Left renal cortex interstitium (tissue), 4 donors: ENCODE results near the gene SPATA18. TPM values are rescaled to one million over a fixed set of nuclear protein-coding genes. Genes with fewer than 3 reads are reported as not detected.
"Not testable (repeated sequence)": the region's sequence is repeated elsewhere in the genome, so short reads cannot be mapped to it uniquely, and the experiment has no call there.

Source experiments
- DNase-seq, 4 donors: peaks; one replicate each; pipeline ENCODE4 v3.0.0-alpha.2; 2013; ENCODE audit warnings: low read depth in 4 of 4, low spot score in 2 of 4, missing footprints in 1 of 4
- polyA plus RNA-seq, 4 donors: library from polyadenylated mRNA; unstranded; fragments of 120-200 nt; gene quantifications; one replicate each; pipeline ENCODE4 v1.2.1, GENCODE V29; 2013; ENCODE audit not compliant: insufficient read length in 4 of 4

SPATA18 gene
- polyA plus RNA-seq, 4 donors = 1.1 to 1.7 (median 1.4) TPM

DNA sequence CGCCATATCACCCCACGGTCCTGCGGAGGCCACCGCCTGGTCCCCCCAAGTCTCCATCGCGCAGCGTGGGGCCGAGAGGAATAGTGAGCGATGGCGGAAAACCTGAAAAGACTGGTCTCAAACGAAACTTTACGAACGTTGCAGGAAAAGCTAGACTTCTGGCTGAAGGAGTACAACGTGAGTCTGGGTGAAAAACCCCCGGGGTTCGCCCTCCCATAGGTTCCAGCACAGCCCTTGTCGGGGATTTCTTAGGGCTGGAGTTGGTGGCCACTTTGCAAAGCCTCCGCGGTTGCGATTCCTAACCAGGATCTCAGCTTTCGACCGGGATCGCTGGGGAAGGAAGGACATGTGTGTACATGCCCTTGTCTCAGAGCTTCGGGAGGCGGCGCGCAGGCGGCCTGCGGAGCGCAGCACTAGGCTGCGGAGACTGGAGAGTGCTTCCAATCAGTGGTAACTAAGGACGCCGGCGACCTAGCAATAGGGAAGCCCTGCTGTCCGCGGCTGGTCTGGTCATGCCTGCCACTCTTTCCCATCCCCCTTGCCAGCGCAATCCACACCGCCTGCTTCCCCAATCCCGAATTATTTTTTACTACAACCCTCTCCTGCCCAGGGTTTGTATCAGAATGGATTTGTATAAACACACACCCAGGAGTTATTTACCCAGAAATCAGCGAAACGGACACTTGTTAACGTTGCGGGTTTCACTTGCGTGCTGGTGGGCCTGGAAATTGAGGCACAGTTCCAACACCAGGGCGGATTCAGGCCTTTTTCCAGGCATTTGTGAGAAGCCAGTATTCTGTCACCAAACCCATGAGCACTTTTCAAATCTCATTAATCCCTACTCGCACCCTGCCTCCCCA, 741 bp downstream of the SPATA18 start:
- peak in 1 of 4 donors; percentile 32 for DNase-seq

GRCh38 chr4:52052475-52052780, 1.3 kb downstream of the SPATA18 start:
- no peak for DNase-seq

GRCh38 chr4:52054254-52054653, 3.1 kb downstream of the SPATA18 start:
- no peak for DNase-seq

- DNase-seq = no peak
Measured at GRCh38 chr4:52057196-52057595, 6.1 kb downstream of the SPATA18 start.

DNA sequence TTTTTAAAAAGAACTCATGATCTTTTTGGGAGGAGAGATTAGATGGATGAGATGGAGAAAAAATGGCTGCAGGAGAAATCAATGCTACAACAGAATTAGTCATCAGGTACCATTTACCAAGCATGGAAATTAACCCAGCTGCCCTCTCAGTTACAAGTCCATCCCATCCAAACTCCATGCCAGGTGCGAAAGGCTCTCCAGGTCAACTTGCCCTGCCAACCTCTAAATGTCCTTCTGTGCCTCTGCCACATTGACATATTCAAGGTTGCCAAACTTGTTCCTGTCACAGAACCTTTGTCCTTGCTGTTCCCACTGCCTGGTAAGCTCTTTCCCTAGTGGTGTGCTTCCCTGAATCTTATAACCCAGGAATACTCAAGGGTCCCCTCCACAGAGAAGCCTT, 7.2 kb downstream of the SPATA18 start:
- DNase-seq = no peak

DNA sequence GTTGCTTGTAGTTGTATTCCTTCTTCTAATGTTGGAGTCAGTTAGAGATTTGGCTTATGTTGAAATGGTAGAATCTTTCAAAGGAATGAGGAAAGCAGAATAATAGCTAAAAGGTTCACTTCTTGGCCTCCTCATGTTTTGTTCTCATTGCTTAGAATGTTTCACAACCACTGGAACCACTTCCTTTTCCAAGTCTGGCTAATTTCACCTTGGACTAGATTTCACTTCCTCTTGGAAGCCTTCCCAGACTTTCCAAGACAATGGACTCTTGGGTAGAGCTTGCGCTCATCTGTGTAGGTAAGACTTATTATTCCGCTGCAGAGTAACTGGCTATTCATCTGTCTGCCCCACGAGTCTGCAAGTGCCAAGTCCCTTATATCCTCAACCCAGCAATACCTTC, 8.3 kb downstream of the SPATA18 start:
- DNase-seq = no peak

GRCh38 chr4:52069571-52069970, 18.5 kb downstream of the SPATA18 start:
- no peak for DNase-seq

- DNase-seq = no peak
Measured at GRCh38 chr4:52071791-52072546, 20.9 kb downstream of the SPATA18 start.

- DNase-seq = no peak
Measured at GRCh38 chr4:52076731-52077130, 25.6 kb downstream of the SPATA18 start.

- no peak for DNase-seq
Measured at GRCh38 chr4:52079659-52080058, 28.6 kb downstream of the SPATA18 start.

DNA sequence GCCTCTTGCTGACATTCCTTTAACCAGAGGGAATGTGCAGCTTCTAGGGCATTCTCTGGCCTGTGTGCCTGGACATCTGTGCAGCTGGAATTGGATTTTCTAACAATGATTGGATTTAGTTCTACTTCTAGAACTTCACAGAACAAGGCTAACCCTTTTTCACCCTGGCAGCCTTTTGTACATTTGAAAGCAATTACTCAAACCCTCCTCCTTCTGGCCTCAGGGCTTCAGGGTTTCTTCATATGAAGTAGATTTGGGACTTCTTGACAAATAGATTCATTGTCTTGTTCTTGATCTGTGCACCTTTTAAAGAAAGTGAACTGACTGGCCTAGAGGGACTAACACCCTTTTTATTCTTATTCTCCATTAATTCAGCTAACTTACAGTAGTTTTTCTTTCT, 30.1 kb downstream of the SPATA18 start:
- no peak for DNase-seq

DNA sequence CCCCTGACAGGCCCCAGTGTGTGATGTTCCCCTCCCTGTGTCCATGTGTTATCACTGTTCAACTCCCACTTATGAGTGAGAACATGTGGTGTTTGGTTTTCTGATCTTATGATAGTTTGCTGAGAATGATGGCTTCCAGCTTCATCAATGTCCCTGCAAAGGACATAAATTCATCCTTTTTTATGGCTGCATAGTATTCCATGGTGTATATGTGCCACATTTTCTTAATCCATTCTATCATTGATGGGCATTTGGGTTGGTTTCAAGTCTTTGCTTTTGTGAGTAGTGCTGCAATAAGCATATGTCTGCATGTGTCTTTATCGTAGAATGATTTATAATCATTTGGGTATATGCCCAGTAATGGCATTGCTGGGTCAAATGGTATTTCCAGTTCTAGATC, 35.3 kb downstream of the SPATA18 start:
- DNase-seq = not testable (repeated sequence)

GRCh38 chr4:52091801-52092200, 40.7 kb downstream of the SPATA18 start:
- no peak for DNase-seq

GRCh38 chr4:52093466-52093865, 42.4 kb downstream of the SPATA18 start:
- DNase-seq = no peak

DNA sequence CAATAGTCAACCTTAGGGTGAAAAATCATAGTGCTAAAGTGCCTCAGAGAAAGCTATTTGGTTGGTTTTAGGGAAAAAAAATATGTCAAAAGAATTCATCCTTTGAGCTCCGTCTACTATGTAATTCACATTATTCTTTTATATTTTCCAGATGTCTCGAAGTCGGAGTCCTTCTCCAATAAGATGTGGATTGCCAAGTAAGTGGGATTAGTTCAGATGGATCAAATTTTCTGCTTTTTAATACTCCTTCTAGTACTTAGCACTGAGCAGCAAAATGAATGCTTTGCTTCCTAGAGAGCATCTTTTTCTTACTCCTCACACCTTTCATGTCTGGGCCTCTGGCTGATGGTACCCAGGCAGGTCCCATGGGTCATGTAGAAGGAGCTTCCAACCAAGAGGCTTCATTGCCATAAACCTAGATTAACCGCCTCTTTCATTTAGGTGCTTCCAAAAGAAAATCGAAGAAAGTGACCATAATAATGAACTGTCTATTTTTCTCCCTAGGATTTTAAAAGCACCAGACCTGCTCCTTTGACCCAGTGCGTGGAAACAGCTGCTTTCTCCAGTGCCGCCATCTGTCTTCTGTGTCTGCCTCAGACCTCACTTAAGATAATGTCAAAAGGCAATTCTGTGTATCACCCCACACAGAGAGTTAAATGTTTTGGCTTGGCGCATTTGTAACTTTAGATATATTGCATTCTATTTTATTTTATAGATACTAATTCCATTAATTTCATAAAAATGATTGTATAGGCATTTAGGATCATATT, 43.5 kb downstream of the SPATA18 start:
- DNase-seq = no peak

- DNase-seq = no peak
Measured at GRCh38 chr4:52095374-52095773, 44.3 kb downstream of the SPATA18 start.

DNA sequence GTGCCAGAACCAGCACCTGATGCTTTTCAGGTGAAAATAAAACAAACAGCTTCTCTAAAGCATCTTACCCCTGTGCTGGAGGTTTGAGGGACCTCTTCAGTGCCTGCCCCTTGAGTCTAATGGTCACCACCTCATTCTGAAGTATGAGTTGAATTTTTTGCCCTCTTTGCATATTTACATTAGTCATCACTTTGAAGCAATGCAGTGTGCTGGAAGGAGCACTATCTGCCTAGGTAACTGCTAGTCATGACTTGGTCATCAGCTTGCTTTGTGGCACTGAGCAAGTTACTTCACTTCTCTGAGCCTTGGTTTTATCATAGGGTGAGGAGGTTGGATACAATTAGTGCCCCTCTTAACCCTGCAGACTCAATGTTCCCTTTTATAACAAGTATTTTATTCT, 44.9 kb downstream of the SPATA18 start:
- no peak for DNase-seq

DNA sequence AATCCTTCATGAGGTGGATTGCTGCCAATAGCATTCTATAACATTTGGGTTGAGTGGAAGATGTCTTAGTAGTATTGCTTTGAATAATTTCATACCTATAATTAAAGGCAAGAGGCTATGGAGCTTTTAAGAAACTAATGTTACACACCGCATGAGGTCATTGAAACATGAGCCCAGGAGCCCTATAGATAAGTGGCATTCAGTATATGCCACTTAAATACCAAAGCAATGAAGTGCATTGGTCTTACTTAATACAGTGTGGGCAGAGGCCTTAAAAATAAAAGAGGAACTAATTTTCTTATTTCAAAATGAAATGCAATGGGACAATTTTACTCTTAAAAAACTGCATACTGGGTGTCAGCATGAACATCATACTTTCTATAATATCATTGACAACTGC, 47.5 kb downstream of the SPATA18 start:
- no peak for DNase-seq

DNA sequence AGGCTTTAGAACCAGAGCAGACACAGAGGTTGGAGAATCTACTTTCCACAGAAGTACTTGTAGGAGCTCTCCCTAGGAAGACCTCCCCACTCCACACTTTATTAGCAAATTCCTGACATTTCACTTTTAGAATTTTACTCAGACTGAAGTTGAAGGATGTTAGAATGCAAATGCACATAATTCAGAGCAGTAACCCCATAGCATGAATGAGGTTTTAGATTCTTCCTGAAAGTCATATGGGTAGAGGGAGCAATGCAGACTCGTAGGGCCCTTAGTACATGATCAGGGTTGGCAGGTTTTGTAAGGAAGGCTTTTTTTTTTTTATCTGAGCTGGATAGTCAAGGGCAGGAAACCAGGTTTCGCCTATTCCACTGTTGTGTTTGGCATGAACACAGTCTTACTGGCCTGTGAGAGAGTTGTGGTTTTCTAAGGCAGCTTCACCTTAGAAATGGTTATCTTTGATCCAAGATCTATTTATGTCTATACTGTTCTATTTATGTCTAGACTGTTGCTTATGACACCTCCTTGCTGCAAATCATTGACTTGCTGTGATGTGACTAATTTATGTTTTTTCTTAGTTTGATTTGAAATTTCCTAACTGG, 48.9 kb downstream of the SPATA18 start:
- no peak for DNase-seq

DNA sequence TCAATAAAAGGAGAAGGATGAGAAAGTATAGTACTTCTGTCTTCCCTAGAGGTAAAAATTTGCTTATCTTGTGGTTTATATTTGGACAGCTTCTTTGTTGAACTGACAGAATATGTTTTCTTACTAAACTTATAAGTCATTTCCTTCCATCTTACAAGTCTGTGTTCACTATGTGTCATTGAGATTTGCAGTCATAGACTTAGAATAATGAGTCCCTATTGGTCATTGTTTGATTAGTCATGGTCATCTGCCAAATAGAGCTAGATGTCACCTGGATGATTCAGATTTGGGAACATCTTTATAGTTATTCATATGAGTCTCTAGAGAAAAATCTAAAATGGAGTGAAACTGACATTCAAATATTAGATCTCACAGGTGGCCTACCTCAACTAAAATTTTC, 51.5 kb downstream of the SPATA18 start:
- DNase-seq = no peak

DNA sequence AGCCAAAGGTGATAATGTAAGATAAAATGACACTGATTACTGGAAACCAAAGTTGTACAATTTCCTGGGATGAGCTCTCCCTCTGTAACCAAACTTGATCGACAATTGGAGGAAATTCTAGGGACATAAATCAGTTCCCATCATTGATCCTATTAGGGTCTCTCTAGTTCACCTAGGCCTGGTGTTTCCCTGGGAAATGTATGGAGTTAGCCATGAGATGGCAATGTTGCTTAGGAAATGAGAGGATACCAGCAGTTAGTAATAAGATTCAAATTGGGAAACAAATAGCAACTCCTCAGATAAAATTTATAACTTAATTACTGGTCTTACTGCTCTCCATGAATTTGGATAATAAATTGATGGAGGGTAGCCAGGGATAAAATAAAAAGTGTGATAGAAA, 52.2 kb downstream of the SPATA18 start:
- DNase-seq = peak in 1 of 4 donors; percentile 38
